Ishikawa (cell line): Measurements from ENCODE around the gene MAGI2.

Experiments
- YY1 ChIP-seq: IDR thresholded peaks from 2 replicates; pipeline ENCODE4 v1.6.1; 2012; ENCODE audit warnings: low read depth
- TF ChIP-seq, protein P1 (sequence below): IDR thresholded peaks from 2 replicates; pipeline ENCODE4 v1.6.1; 2012

DNA sequence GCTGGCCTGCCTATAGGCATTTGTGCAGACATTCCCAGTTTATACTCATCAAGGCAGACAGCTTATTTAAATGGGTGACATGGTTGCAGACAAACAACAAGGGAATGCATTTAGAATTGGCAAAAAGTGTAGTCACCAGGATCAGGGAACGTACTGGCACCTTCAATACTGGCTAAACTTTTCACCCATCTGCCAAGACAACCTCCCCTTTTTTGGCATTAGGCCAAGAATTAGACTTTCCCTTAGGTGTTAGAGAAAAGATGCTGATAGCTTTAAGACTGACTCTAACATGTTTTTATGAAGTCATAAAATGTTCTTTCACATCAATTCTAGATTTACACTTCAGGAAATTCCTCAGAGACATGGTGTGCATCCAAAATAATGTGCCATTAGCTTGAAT, 1289.0 kb downstream of the MAGI2 start:
- TF ChIP-seq, protein P1, sequence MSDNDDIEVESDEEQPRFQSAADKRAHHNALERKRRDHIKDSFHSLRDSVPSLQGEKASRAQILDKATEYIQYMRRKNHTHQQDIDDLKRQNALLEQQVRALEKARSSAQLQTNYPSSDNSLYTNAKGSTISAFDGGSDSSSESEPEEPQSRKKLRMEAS = no peak
- TF ChIP-seq YY1 = no peak
